Inferior parietal cortex (tissue), 1 donor: ENCODE measurements around the gene SF3A1.
"Not testable (repeated sequence)": the region's sequence is repeated elsewhere in the genome, so short reads cannot be mapped to it uniquely, and the experiment has no call there.

ENCODE experiments used
- DNase-seq: peaks from one replicate; pipeline ENCODE4 v3.0.0-alpha.2; 2016; ENCODE audit errors: extremely low spot score

SF3A1 gene

GRCh38 chr22:30356449-30357235, at the start of gene SF3A1, which contains the start of gene CCDC157:
Gene SF3A1 (minus strand): TSS chr22:30356894. CDS start chr22:30356792, 102 bp downstream.
Gene CCDC157 (plus strand): TSS chr22:30357007. CDS start chr22:30366001, 8,994 bp downstream.
- DNase-seq: peak; percentile 91

- no peak for DNase-seq
Measured at GRCh38 chr22:30406400-30406799, 49.7 kb upstream of the SF3A1 start.

- DNase-seq: no peak
Measured at GRCh38 chr22:30405731-30406130, 49.0 kb upstream of the SF3A1 start.

- DNase-seq: no peak
Measured at GRCh38 chr22:30404307-30404706, 47.6 kb upstream of the SF3A1 start.

GRCh38 chr22:30402766-30403104, 46.0 kb upstream of the SF3A1 start:
- DNase-seq: not testable (repeated sequence)

- no peak for DNase-seq
Measured at GRCh38 chr22:30402028-30402765, 45.5 kb upstream of the SF3A1 start.

- DNase-seq: not testable (repeated sequence)
Measured at GRCh38 chr22:30401024-30401423, 44.3 kb upstream of the SF3A1 start.

GRCh38 chr22:30400159-30400558, 43.5 kb upstream of the SF3A1 start:
- DNase-seq: no peak

GRCh38 chr22:30399718-30400117, 43.0 kb upstream of the SF3A1 start:
- no peak for DNase-seq

GRCh38 chr22:30398685-30399680, 42.3 kb upstream of the SF3A1 start:
- no peak for DNase-seq

- no peak for DNase-seq
Measured at GRCh38 chr22:30397656-30398635, 41.3 kb upstream of the SF3A1 start.

- peak; percentile 68 for DNase-seq
Measured at GRCh38 chr22:30396871-30397655, 40.4 kb upstream of the SF3A1 start, which contains the start of gene SEC14L2. Gene SEC14L2 (plus strand): TSS chr22:30397018. CDS start chr22:30397117, 99 bp downstream.

GRCh38 chr22:30393885-30394284, 37.2 kb upstream of the SF3A1 start:
- no peak for DNase-seq

GRCh38 chr22:30393322-30393680, 36.6 kb upstream of the SF3A1 start:
- DNase-seq: no peak

- DNase-seq: no peak
Measured at GRCh38 chr22:30392661-30393321, 36.1 kb upstream of the SF3A1 start.

- peak; percentile 89 for DNase-seq
Measured at GRCh38 chr22:30390974-30391691, 34.4 kb upstream of the SF3A1 start.

GRCh38 chr22:30386960-30387827, 30.5 kb upstream of the SF3A1 start, which contains the start of gene RNF215:
Gene RNF215 (minus strand): TSS chr22:30387411. CDS start chr22:30387313, 98 bp downstream.
- DNase-seq: peak; percentile 83
